ENCODE data around the gene RXFP2.

GRCh38 chr13:31775148-31775547 is 35.8 kb downstream of the RXFP2 start:
- TF ChIP-seq CTCF (IDR thresholded peaks at IDR 0.05) (no peak), POLR2A (IDR thresholded peaks at IDR 0.05) (no peak)
